ENCODE measurements around the gene HSD17B4. TPM values are rescaled to one million over a fixed set of nuclear protein-coding genes. Genes with fewer than 3 reads are reported as not detected.

HSD17B4 gene
- total RNA-seq, 1 experiment from 2014 or later: 269 TPM

DNA sequence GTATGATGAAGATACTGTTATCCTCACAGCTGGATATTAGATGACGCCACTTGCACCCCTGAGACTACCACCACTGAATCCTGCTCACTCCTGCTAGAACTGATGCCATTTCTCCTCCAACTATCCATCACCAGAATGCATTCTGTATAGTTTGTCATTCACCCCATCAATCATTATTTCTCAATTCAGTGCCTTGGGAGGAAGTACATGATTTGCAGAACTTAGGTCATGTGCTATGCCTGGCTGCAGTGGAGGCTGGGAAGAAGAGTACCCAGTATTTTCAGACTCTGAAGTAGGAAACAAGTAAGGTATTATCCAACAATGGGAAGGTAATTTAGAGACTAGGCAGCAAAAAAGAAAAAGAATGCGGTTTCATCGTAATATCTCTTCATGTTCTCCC is 26.2 kb upstream of the HSD17B4 start:
- no peaks in the 10 kb centered on the region for H3K4me1 ChIP-seq (ENCODE audit: insufficient read depth, low read length)
- Mint-ChIP-seq H3K27ac (no peak overlapping the region), H3K27me3 (ENCODE audit: low read depth) (no peaks in the 10 kb centered on the region), H3K36me3 (ENCODE audit: insufficient read depth in 1 of 3, low read depth in 3 of 3) (peaks cover 0 to 5% (median under 1%) of the 10 kb centered on the region in 3 experiments; a peak in 3 of 7 replicates), H3K9me3 (peaks cover 3 to 8% of the 10 kb centered on the region in 2 experiments; a peak in 3 of 5 replicates), H3K4me1 (peaks cover 14 to 16% of the 10 kb centered on the region in 2 experiments), H3K4me3 (no peak overlapping the region)
- H3T11ph ChIP-seq (ENCODE audit: low read length): no peak overlapping the region
- no peak overlapping the region for H3K9ac ChIP-seq (ENCODE audit: extremely low read depth, insufficient read length, low read length)
- no peak overlapping the region for H3K4me2 ChIP-seq (ENCODE audit: insufficient read depth, insufficient read length, low read length)
- H2BK5ac ChIP-seq (ENCODE audit: insufficient read length, low read length): no peak overlapping the region
- no peaks in the 10 kb centered on the region for H3K79me1 ChIP-seq (ENCODE audit: insufficient read depth, low read depth, low read length, poor library complexity, severe bottlenecking)
- no peak overlapping the region for H3K4ac ChIP-seq (ENCODE audit: low read depth, low read length)
- no CpG with 5 or more reads among the region's 3 CpGs for WGBS (ENCODE audit: extremely low coverage, insufficient read length, low lambda C conversion rate)
- H2BK120ac ChIP-seq (ENCODE audit: low read depth, low read length, poor library complexity, severe bottlenecking): no peak overlapping the region
- no peak overlapping the region for H2BK12ac ChIP-seq (ENCODE audit: insufficient read length, low read depth, low read length)
- H4K8ac ChIP-seq (replicated peaks; ENCODE audit: insufficient read length, low read depth, low read length): no peak overlapping the region
- H2AK5ac ChIP-seq (ENCODE audit: insufficient read length, low read length): no peak overlapping the region
- H4K5ac ChIP-seq (ENCODE audit: insufficient read length, low read depth, low read length): no peak overlapping the region
- H3K27me3 ChIP-seq (ENCODE audit: insufficient read depth, low read length): no peaks in the 10 kb centered on the region
- no peak overlapping the region for H3K56ac ChIP-seq (ENCODE audit: insufficient read length, low read depth, low read length)
- no peak overlapping the region for H3K18ac ChIP-seq (ENCODE audit: insufficient read length, low read depth, low read length)
- no peak overlapping the region for H4K91ac ChIP-seq (ENCODE audit: insufficient read length, low read depth, low read length)
- no peak for DNase-seq
- no peak overlapping the region for H3K27ac ChIP-seq (ENCODE audit: insufficient read length, low read depth, low read length)
- no peak overlapping the region for H3K23ac ChIP-seq (ENCODE audit: insufficient read length, low read depth, low read length)
- no peak overlapping the region for H2BK15ac ChIP-seq (ENCODE audit: low read depth, low read length)
- no peak overlapping the region for H2BK20ac ChIP-seq (ENCODE audit: low read depth, low read length, poor library complexity, severe bottlenecking)
- no peaks in the 10 kb centered on the region for H3K79me2 ChIP-seq (ENCODE audit: insufficient read depth, low read length)
- H2AFZ ChIP-seq (ENCODE audit: low read length): no peak overlapping the region
- H3K9me3 ChIP-seq (ENCODE audit: control insufficient read depth, low read depth, low read length): no peaks in the 10 kb centered on the region
- no peak overlapping the region for H3K14ac ChIP-seq (ENCODE audit: insufficient read depth, low read length)
- H4K20me1 ChIP-seq (ENCODE audit: control insufficient read depth, insufficient read depth, insufficient read length): no peaks in the 10 kb centered on the region
- TF ChIP-seq, protein P1, sequence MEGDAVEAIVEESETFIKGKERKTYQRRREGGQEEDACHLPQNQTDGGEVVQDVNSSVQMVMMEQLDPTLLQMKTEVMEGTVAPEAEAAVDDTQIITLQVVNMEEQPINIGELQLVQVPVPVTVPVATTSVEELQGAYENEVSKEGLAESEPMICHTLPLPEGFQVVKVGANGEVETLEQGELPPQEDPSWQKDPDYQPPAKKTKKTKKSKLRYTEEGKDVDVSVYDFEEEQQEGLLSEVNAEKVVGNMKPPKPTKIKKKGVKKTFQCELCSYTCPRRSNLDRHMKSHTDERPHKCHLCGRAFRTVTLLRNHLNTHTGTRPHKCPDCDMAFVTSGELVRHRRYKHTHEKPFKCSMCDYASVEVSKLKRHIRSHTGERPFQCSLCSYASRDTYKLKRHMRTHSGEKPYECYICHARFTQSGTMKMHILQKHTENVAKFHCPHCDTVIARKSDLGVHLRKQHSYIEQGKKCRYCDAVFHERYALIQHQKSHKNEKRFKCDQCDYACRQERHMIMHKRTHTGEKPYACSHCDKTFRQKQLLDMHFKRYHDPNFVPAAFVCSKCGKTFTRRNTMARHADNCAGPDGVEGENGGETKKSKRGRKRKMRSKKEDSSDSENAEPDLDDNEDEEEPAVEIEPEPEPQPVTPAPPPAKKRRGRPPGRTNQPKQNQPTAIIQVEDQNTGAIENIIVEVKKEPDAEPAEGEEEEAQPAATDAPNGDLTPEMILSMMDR (conservative IDR thresholded peaks at IDR 0.05): no peak
- no peaks in the 10 kb centered on the region for H3K23me2 ChIP-seq (ENCODE audit: insufficient read length, low read depth, low read length, poor library complexity, severe bottlenecking)

All from H9 (cell line).